NT2/D1 (cell line): ENCODE results near the gene CDC25C.

Experiments used
- YY1 ChIP-seq: IDR thresholded peaks from 2 replicates; pipeline ENCODE4 v1.6.1; 2011; ENCODE audit not compliant: insufficient read length, insufficient read depth
- ZNF274 ChIP-seq: IDR thresholded peaks from 2 replicates; pipeline ENCODE4 v1.6.1; 2011; ENCODE audit warnings: mild to moderate bottlenecking, low read depth, low read length

GRCh38 chr5:138372653-138373052, 41.0 kb upstream of the CDC25C start:
- no peak for TF ChIP-seq ZNF274
- TF ChIP-seq YY1: no peak
